GM13976 (cell line): ENCODE results near the gene FGB.
"Not testable (repeated sequence)": the region's sequence is repeated elsewhere in the genome, so short reads cannot be mapped to it uniquely, and the experiment has no call there.

Source experiments
- DNase-seq: peaks from one replicate; pipeline ENCODE4 v3.0.0; 2012; ENCODE audit warnings: low spot score
- CTCF ChIP-seq: IDR thresholded peaks from 2 replicates; pipeline ENCODE4 v1.5.1; 2012; ENCODE audit warnings: borderline replicate concordance, mild to moderate bottlenecking; ENCODE audit not compliant: insufficient read depth; ENCODE audit errors: extremely low read depth, missing control alignments, control extremely low read depth
- in situ Hi-C: fragments of 300-500 bp; cut with MboI; formaldehyde crosslinking; loops from one replicate; pipeline ENCODE4 v1.12.0; 2022; ENCODE audit warnings: low sequenced_read_pairs, mixed read lengths, inconsistent platforms; ENCODE audit not compliant: unreplicated experiment

FGB gene

GRCh38 chr4:154589296-154590197 is 26.7 kb downstream of the FGB start:
- no peak for TF ChIP-seq CTCF
- in situ Hi-C loops = no loop called here
- DNase-seq = no peak

DNA sequence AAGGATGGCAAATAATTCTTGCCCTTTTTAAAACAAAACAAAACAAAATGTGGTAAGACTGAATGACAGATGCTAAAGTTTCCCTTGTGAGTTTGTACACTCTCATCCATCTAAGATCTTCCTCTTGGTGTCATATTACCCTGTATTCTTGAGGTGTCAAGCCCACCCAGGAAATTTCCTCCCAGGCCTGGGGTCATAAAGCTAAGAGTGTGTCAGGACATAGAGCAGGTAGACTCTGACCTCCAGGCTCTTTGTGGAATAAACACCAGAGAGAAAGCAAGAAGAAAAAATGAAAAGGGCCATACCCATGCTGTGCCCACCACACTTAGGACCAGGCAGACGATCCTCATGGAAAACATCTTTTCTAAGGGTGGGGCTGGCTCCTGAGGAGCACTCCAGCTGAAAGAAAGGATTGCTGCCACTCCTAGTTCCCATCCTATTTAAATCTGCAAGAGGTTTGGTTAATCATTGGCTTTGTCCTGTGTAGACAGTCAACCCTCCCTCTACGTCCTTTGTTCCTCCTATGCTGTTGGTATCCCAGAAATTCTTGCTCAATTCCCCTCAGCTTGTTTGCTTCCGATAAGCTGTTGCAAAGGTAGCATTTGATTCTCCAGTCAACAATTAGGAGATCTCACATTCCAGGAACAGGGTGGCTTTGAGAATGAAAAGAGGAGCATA is 27.7 kb downstream of the FGB start, which contains the start of gene FGA:
Gene FGA, minus strand, starts transcription at position 414 of the 678 bp plus-strand sequence. Its CDS starts 55 bp downstream, at position 359.
- no peak for DNase-seq
- TF ChIP-seq CTCF = no peak
- in situ Hi-C loops = no loop called here

- TF ChIP-seq CTCF = no peak
- in situ Hi-C loops = no loop called here
- no peak for DNase-seq
These were observed 29.1 kb downstream of the FGB start for GRCh38 chr4:154591890-154592289.

GRCh38 chr4:154593868-154594267 is 31.1 kb downstream of the FGB start:
- in situ Hi-C loops = no loop called here
- TF ChIP-seq CTCF = no peak
- no peak for DNase-seq

GRCh38 chr4:154594343-154594742 is 31.5 kb downstream of the FGB start:
- in situ Hi-C loops, DNase-seq: not testable (repeated sequence)

DNA sequence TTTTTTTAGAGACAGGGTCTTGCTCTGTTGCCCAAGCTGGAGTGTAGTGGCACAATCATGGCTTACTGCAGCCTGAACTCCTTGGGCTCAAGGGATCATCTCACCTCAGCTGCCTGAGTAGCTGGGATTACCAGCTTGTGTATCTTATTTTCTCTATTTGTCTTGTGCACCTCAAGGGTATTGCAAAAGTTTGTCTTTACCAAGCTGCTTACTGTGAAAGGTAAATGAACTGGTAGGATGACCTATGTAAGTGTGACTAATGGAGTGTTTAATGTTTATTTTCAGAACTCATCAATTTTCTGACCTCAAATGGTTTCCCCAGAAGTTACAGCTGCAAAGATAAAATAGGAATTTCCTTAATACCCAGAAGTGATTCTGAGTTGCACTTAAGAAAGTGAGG is 33.0 kb downstream of the FGB start:
- no peak for DNase-seq
- in situ Hi-C loops = no loop called here
- TF ChIP-seq CTCF = no peak

DNA sequence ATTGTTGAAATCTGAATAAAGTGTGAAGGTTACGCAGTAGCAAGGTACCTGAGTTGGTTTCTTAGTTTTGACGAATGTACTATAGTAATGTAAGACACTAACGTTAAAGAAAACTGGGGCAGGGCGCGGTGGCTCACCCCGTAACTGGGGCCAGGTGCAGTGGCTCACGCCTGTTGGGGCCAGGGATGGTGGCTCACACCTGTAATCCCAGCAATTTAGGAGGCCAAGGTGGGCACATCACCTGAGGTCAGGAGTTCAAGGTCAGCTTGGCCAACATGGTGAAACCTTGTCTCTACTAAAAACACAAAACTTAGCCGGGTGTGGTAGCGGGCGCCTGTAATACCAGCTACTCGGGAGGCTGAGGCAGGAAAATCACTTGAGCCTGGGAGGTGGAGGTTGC is 34.5 kb downstream of the FGB start:
- in situ Hi-C loops, DNase-seq: not testable (repeated sequence)
